GM12801 (cell line): ENCODE results near the gene IMPA2.

Experiments
- TF ChIP-seq, protein P1 (sequence below): IDR thresholded peaks from one replicate; pipeline ENCODE4 v1.5.1; 2011; ENCODE audit warnings: control low read depth; ENCODE audit not compliant: insufficient read length; ENCODE audit errors: extremely low read depth

Gene IMPA2

DNA sequence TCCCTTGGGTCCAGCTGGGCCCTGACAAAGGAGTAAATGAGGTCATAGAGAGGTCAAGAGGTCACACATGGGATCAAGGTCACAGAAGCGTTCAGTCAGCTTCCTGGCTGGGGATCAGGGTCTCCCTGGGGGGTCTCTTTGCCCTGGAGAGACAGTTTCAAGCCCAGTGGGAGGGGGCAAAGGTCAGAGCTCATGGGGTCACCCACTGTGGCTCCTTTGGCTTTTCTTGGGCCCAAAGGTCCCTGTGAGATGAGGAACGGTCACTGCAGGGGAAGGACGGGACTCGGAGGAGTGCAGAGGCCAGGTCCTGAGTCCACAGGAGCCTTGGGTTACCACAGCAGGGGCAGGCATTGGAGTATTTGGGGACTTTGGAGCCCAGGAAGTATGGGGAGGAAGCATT lies 81.7 kb downstream of the IMPA2 start:
- TF ChIP-seq, protein P1, sequence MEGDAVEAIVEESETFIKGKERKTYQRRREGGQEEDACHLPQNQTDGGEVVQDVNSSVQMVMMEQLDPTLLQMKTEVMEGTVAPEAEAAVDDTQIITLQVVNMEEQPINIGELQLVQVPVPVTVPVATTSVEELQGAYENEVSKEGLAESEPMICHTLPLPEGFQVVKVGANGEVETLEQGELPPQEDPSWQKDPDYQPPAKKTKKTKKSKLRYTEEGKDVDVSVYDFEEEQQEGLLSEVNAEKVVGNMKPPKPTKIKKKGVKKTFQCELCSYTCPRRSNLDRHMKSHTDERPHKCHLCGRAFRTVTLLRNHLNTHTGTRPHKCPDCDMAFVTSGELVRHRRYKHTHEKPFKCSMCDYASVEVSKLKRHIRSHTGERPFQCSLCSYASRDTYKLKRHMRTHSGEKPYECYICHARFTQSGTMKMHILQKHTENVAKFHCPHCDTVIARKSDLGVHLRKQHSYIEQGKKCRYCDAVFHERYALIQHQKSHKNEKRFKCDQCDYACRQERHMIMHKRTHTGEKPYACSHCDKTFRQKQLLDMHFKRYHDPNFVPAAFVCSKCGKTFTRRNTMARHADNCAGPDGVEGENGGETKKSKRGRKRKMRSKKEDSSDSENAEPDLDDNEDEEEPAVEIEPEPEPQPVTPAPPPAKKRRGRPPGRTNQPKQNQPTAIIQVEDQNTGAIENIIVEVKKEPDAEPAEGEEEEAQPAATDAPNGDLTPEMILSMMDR = no peak

DNA sequence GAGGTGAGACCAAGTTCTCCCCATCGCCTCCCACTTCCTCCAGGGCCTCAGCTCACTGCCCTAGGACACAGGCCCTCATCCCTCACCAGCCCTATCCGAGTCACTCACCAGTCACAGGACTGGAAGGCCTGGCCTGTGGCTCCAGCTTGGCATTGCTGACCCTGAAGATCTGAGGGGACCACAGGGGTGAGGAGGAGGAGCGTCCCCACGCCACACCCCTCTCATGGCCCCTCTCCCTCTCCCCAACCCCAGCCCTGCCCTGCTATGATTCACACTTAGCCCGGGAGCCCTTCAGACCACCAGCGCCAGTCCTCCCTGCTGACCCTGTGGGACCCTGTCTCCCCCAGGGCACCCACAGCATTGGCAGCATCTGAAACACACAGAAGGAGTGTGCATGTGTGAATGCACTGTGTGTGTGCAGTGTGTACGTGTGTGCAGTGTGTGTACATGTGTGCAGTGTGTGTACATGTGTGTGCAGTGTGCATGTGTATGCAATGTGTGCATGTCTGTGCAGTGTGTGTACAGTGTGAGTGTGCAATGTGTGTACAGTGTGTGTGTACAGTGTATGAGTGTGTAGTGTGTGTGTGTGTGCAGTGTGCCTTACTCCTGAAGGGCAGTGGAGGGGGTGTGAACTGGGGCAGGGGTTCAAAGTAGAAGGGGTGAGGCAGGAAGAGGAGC lies 82.9 kb downstream of the IMPA2 start:
- TF ChIP-seq, protein P1 = no peak

DNA sequence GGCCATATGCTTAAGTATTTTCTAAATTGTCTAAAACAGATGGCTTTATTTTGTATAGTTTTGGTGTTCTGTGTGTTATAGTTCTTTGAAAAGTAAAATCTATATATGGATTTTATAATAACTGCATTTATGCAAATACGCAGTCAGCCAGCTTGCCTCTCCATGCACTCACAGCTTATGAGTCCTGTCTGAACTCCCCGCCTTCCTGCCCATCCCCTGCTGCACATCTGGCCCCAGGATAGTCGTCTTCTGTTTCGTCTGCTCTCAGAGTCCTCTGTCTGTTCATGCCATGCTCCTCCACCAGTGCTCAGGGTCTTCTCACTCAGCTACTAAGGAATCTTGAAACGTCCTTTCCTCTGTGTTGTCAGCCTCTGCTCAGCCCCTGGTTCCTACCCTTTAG lies 84.1 kb downstream of the IMPA2 start:
- TF ChIP-seq, protein P1 = no peak

DNA sequence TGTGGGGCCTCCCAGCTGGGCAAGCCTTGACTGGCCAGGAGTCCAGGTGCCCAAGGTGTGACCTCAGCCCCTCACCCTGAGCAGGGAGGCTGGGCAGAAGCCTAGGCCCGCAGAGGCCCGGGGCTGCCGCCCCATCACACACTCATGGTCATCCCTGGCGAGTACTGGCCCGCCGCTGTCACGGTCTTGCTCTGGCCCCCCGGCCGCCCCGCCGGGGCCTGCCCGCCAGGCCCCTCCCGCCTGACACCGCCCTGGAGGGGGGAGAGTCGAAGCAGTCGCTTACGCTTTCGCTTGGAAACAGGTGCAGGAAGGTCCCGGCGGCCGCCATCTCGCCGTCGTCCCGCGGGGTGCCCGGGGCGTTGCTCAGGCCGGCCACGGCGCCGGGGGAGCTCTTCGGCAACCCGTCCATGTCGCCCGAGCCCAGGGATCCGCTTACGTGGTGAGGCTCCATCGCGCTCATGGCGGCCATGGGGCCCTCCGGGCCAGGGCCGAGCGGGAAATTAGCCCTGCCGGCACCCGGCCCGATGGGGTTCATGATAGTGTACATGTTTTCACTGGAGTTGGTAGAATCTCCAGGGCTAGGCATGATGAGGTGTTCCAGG lies 85.7 kb downstream of the IMPA2 start:
- TF ChIP-seq, protein P1 = no peak

DNA sequence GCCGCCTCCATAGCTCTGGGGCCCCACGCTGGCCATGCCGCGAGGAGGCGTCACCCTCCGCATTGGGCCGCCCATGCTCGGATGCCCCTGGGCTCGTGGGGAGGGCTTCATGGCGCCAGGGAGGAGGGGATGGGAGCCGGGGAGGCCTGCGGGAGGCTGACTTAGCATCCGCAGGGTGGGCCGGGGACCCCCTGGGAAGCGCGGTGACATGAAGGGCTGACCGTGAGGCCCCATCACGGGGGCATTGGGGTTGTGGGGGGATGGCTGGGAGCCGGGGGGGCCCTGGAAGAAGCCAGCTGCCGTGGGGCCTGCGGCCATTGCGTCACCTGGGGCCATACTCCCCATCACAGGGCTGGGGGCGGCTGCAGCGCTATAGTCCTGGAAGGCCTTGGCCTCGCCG lies 86.4 kb downstream of the IMPA2 start:
- TF ChIP-seq, protein P1 = no peak

DNA sequence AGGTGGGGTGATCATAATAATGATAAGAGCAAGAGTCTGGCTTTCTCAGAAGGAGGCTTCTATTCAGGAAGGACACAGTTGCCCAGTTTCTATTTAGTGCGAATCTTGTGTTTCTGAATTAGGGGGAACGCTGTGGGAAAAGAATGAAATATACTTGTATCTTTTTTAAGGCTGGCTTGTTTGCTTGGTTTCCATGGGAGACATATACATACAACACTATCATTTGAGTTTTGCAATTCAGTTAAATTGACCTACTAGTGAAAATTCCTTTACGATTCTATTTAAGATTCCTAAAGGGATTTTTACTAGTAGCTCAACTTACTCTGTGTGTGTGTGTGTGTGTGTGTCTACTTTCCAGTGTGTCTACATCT lies 87.6 kb downstream of the IMPA2 start:
- TF ChIP-seq, protein P1 = no peak

DNA sequence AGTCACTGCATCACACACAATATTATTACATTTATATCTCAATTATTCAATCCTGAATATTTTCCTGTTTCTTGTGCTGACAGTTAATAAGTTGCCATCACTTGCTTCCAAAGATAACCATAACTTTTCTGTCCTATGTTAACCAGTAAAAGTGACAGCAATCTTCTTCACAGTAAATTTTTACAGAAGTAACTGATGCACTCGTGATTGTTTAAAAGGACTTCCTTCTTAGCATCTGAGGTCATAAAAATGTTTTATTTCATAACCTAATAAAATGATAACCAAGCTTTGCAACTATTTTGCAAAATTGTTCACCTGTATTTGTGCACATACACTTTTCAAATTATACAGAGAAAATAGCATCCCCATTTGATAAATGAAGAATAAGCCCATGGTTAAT lies 91.7 kb downstream of the IMPA2 start:
- TF ChIP-seq, protein P1 = no peak
